Sigmoid colon (tissue), 4 donors: Measurements from ENCODE around the gene ARMC10.

Experiments
- POLR2A ChIP-seq, 2 donors: fragments of 450-650 bp; IDR thresholded peaks; one replicate each; pipeline ENCODE4 v1.6.1; 2016; ENCODE audit warnings: antibody characterized with exemption in 2 of 2, mild to moderate bottlenecking in 2 of 2, moderate library complexity in 2 of 2
- POLR2AphosphoS5 ChIP-seq, 4 donors: sonication (generic); formaldehyde crosslinking; IDR thresholded peaks; one replicate each; pipeline ENCODE4 v1.6.1; 2017; ENCODE audit warnings: antibody characterized with exemption in 4 of 4
- TF ChIP-seq, protein P1 (sequence below), 4 experiments: fragments of 450-650 bp in 3 of 4; fragments of 200-600 bp in 1 of 4; IDR thresholded peaks; one replicate each; pipeline ENCODE4 v1.5.1; 2016 to 2019; ENCODE audit warnings: antibody characterized with exemption in 4 of 4, mild to moderate bottlenecking in 3 of 4, moderate library complexity in 2 of 4

DNA sequence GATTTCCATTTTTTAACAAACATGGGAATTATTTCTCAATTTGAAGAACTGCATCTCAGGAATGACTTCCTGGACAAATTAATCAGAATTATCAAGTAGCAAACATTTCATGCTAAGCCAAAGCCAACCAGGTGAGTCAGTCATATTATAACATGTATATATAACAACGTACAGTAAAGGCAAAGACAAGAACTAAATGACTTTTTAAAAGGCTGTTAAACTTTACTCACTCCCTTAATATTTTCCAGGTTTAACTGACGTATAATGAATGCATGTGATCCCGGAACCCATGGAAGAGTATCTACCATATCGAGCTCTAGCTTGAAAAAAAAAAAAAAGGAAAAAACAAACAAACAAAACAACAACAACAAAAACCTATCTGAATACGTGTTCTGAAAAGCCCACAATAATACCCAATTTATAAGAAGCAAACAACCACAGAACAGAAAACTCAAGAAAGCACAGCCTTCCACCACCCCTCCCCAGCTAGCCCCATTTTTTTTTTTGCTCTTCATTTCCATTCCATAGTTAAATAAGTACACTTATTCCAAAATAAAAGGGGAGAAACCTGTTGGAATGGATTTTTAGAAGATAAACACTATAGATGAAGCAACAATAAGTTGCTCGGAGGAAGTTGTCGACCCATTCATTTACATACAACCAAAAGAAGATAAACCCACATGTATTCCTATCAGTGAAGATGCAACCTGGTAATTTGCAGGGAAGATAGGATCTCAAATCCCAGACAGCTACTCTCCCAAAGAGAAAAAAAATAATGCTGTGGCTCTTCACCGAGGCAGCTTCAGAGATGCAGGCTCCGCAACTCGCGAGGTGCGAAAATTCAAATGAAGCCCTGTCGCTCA is 73.4 kb downstream of the ARMC10 start:
- TF ChIP-seq, protein P1, sequence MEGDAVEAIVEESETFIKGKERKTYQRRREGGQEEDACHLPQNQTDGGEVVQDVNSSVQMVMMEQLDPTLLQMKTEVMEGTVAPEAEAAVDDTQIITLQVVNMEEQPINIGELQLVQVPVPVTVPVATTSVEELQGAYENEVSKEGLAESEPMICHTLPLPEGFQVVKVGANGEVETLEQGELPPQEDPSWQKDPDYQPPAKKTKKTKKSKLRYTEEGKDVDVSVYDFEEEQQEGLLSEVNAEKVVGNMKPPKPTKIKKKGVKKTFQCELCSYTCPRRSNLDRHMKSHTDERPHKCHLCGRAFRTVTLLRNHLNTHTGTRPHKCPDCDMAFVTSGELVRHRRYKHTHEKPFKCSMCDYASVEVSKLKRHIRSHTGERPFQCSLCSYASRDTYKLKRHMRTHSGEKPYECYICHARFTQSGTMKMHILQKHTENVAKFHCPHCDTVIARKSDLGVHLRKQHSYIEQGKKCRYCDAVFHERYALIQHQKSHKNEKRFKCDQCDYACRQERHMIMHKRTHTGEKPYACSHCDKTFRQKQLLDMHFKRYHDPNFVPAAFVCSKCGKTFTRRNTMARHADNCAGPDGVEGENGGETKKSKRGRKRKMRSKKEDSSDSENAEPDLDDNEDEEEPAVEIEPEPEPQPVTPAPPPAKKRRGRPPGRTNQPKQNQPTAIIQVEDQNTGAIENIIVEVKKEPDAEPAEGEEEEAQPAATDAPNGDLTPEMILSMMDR (IDR thresholded peaks at IDR 0.05): no peak
- TF ChIP-seq POLR2A (IDR thresholded peaks at IDR 0.05): no peak
- no peak for TF ChIP-seq POLR2AphosphoS5 (IDR thresholded peaks at IDR 0.05)
